Progenitor cell of endocrine pancreas (in vitro differentiated cells): ENCODE measurements around the gene ARID1B. TPM values are rescaled to one million over a fixed set of nuclear protein-coding genes. Genes with fewer than 3 reads are reported as not detected.

Experiments used
- DNase-seq: peaks from one replicate; pipeline ENCODE4 v3.0.0; 2021; ENCODE audit warnings: low spot score; ENCODE audit not compliant: unreplicated experiment
- H3K27ac Mint-ChIP-seq: 2 replicates; pipeline ENCODE4 v1.8.0; 2021; ENCODE audit warnings: mild to moderate bottlenecking, moderate library complexity, mixed read lengths
- H3K27me3 Mint-ChIP-seq: 2 replicates; pipeline ENCODE4 v1.8.0; 2021; ENCODE audit warnings: mixed read lengths
- H3K36me3 Mint-ChIP-seq: 2 replicates; pipeline ENCODE4 v1.8.0; 2022; ENCODE audit warnings: mixed read lengths; ENCODE audit not compliant: insufficient read depth
- H3K4me1 Mint-ChIP-seq: 2 replicates; pipeline ENCODE4 v1.8.0; 2021; ENCODE audit warnings: low read depth, mixed read lengths
- H3K4me3 Mint-ChIP-seq: 2 replicates; pipeline ENCODE4 v1.8.0; 2021; ENCODE audit warnings: low read depth, mild to moderate bottlenecking, moderate library complexity, mixed read lengths
- H3K9me3 Mint-ChIP-seq: 2 replicates; pipeline ENCODE4 v1.8.0; 2021; ENCODE audit warnings: low read depth, mixed read lengths
- total RNA-seq: library from RNA; stranded (reverse); gene quantifications from 2 replicates; pipeline ENCODE4 v1.2.1, GENCODE V29; 2021
- TF ChIP-seq, protein P1 (sequence below): fragments of 200-600 bp; sonication (generic); IDR thresholded peaks from one replicate; pipeline ENCODE4 v1.5.0; 2021; ENCODE audit warnings: antibody characterized with exemption, mild to moderate bottlenecking; ENCODE audit not compliant: unreplicated experiment

Gene ARID1B
- total RNA-seq, 1 donor from 2014 or later, result 152 TPM

DNA sequence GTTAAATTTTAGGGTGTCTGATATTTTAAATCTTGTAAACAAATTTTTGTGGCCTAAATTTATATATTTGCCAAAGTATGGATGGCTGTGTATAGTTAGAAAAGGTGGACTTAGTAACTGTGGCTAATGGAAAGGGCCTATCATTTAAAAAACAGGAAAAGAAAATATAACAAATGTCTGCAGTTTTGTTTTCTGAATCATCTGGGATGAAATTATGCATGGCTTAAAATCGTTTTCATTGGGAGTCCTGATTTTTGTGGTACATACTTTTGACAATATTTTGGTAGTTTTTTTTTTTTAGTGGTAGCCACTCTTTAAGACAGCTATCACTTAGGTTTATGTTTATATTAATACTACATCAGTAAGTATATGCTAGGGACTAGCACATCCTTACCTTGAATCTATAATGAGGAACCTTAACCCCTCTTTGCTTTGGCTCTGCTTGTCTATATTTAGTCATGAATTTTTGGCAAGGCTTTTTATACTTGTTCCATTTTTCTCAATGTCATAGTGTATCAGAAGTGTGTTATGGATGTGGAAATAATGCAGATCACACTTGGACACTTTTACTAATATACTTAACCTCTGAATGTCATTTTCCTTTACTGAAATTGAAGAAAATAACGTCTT is 5.6 kb downstream of the ARID1B start:
- H3K4me3 Mint-ChIP-seq, result peak overlapping the region; percentile 40
- peaks cover 41% of the 10 kb centered on the region for H3K4me1 Mint-ChIP-seq
- DNase-seq, result no peak
- H3K9me3 Mint-ChIP-seq, result no peaks in the 10 kb centered on the region
- TF ChIP-seq, protein P1, sequence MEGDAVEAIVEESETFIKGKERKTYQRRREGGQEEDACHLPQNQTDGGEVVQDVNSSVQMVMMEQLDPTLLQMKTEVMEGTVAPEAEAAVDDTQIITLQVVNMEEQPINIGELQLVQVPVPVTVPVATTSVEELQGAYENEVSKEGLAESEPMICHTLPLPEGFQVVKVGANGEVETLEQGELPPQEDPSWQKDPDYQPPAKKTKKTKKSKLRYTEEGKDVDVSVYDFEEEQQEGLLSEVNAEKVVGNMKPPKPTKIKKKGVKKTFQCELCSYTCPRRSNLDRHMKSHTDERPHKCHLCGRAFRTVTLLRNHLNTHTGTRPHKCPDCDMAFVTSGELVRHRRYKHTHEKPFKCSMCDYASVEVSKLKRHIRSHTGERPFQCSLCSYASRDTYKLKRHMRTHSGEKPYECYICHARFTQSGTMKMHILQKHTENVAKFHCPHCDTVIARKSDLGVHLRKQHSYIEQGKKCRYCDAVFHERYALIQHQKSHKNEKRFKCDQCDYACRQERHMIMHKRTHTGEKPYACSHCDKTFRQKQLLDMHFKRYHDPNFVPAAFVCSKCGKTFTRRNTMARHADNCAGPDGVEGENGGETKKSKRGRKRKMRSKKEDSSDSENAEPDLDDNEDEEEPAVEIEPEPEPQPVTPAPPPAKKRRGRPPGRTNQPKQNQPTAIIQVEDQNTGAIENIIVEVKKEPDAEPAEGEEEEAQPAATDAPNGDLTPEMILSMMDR, result no peak
- no peak overlapping the region for H3K27ac Mint-ChIP-seq
- peaks cover 4% of the 10 kb centered on the region for H3K36me3 Mint-ChIP-seq
- no peaks in the 10 kb centered on the region for H3K27me3 Mint-ChIP-seq

DNA sequence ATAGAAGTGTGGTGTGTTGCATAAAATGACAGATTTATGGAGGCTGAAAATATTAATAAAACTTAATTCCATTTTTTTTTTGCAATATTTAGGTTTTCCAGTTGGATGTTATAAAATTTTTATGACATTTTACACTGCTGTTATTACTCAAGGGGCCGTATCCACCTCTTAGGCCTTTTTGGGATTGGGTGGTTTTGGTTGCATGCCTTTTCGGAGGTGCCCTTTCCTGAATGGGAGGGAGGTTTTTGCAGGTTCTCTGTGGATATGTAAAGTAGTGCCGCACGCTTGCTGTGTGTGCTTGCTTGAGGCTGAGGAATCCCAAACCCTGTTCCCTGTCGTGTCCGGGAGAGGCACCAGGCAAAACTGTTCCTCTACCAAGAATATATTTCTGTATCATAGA is 6.8 kb downstream of the ARID1B start:
- Mint-ChIP-seq H3K27me3 (no peaks in the 10 kb centered on the region), H3K36me3 (peaks cover 4% of the 10 kb centered on the region), H3K27ac (no peak overlapping the region), H3K4me1 (peaks cover 46% of the 10 kb centered on the region), H3K9me3 (no peaks in the 10 kb centered on the region), H3K4me3 (no peak overlapping the region)
- TF ChIP-seq, protein P1, result no peak
- no peak for DNase-seq

DNA sequence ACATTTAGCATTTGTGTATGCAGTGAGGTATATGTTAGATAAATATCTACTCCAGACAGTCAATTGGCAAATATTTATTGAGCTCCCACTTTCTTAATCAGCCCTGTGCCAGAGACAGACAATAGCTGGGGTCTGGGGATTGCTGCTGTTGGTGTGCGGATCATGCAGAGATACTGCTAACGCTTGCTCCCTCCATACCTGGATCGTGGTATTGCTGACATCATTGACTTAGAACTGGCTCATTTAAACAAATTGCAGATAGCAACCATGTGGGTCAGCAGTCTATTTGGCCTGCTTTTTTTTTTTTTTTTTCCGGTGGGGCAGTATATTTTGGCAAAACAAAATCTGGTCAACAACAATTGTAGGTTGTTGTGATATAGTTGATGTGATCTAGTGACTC is 9.5 kb downstream of the ARID1B start:
- Mint-ChIP-seq H3K4me3 (no peak overlapping the region), H3K4me1 (peaks cover 44% of the 10 kb centered on the region), H3K36me3 (peaks cover 4% of the 10 kb centered on the region), H3K9me3 (no peaks in the 10 kb centered on the region), H3K27ac (no peak overlapping the region), H3K27me3 (no peaks in the 10 kb centered on the region)
- TF ChIP-seq, protein P1, result no peak
- no peak for DNase-seq

GRCh38 chr6:156787569-156788492 is 10.7 kb downstream of the ARID1B start:
- Mint-ChIP-seq H3K27me3 (no peaks in the 10 kb centered on the region), H3K4me3 (no peak overlapping the region), H3K36me3 (peaks cover 4% of the 10 kb centered on the region), H3K4me1 (peaks cover 34% of the 10 kb centered on the region), H3K9me3 (no peaks in the 10 kb centered on the region), H3K27ac (peak overlapping the region; percentile 62)
- no peak for DNase-seq
- TF ChIP-seq, protein P1, result no peak

DNA sequence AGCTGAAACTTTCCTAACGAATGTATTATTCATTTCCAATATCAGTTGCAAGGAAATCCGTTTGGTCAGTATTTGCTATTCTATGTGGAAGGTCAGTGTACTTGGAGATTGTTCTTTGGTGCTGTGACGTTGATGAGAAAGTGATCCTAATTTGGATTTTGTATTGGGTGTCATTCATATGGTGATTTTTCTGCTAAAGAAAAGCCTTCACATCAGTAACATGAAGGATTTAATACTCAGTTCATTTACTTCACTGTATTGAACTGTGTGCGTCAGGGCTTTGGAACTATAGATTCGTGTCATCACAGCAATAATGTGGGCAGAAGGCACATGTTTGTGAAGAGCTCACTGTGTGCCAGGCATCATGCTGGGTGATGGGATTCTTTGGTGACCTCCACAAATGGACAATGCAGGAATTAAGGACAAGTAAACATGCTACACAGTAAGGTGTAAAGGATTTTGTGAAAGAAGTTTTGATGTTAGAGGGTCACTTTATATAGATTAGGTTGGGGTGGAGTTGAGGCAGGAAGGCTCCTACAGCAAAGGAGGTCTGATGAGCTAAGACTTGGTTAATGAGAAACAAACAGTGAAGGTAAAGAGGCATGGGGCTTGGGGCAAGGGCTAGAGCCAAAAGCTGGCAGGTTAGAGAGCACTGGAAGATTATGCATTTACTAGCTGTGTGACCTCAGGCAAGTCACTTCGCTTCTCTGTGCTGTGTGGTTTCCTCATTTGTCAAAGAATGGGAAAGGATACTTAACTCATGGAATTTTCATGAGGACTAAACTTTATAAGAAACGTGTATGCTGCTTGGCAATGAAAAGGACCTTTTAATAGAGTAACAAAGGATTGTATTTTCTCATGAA is 12.1 kb downstream of the ARID1B start:
- Mint-ChIP-seq H3K9me3 (no peaks in the 10 kb centered on the region), H3K36me3 (peaks cover 2% of the 10 kb centered on the region), H3K4me1 (peaks cover 27% of the 10 kb centered on the region), H3K27ac (no peak overlapping the region), H3K4me3 (no peak overlapping the region), H3K27me3 (no peaks in the 10 kb centered on the region)
- TF ChIP-seq, protein P1, result no peak
- no peak for DNase-seq
